ENCODE measurements around the gene VSIR.

Gene VSIR

DNA sequence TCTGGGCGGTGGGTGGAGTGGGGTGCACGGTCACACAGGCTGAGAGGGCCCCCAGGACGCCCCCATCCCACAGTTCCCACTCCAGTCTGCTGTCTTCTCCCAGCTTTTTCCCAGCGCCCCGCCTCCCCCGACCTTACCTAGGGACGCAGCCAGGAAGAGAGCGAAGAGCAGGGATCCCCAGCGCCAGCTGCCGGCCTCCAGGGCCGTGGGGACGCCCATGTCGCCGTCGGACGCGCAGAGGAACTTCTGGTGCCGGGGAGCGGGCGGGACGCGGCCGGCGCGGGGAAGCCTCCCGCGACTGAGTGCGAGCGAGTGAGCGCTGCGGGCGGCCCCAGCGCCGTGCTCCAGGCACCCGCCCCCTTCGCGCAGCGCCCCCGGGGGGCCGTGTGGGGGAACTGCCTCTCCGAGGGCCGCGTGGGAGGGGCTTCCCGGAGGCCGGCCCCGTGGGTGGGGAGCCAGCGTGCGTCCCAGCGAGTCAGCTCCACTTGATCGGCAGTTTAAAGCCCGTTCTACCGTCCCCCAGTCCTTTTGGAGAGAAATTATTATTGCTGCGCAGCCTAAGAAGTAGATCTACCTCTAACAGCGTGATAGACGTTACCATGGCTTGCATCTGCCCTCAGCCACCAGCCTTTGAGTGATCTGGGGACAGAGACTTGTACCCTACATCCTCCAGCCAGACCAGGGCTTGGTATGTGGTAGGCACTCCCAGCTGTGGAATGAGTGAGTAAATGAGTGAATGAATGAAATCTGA, at the start of gene VSIR:
Gene VSIR (minus strand): TSS at position 300 of the 751 bp plus-strand sequence. CDS start 81 bp downstream, at position 219.
- DNase-seq = peak; percentile 81

- DNase-seq = no peak
These were observed 48.8 kb upstream of the VSIR start for GRCh38 chr10:71821909-71822763.

- no peak for DNase-seq
These were observed 47.6 kb upstream of the VSIR start for GRCh38 chr10:71820966-71821365.

DNA sequence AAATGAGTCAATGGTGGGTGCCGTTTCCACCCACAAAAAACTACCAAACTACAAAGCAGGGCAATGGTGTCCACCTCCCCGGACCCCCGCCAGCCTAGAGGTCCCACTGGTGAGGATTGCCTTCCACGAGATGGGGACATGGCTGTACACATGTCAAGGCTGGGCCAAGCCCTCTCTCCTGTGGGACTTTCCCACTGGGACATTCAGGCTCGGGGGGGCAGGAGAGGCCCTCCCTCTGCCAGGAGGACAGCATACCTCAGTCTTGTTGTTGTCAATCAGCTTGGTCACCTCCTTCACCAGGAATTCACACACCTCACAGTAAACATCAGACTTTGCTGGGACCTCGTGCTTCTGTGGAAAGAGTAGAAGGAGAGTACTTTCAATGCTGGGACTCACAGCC, 46.7 kb upstream of the VSIR start:
- no peak for DNase-seq

DNA sequence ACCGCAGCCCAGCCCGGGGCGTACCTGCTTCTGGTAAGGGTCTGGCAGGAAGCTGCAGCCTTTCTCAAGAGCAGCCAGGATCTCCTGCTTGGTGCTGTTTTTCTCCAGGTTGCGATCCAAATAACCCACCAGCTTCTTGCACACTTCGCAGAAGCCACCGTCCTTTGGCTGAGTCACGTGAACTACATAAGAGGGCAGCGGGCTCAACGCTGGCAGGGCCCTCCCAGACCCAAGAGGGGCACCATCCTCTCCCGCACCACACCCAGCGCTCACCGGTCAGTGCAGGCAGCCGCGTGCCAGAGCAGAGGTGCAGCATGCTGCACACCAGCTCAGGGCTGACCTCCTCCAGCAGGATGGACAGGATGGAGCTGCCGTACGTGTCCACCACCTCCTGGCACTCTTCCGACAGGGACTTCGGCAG, 46.1 kb upstream of the VSIR start:
- no peak for DNase-seq

DNA sequence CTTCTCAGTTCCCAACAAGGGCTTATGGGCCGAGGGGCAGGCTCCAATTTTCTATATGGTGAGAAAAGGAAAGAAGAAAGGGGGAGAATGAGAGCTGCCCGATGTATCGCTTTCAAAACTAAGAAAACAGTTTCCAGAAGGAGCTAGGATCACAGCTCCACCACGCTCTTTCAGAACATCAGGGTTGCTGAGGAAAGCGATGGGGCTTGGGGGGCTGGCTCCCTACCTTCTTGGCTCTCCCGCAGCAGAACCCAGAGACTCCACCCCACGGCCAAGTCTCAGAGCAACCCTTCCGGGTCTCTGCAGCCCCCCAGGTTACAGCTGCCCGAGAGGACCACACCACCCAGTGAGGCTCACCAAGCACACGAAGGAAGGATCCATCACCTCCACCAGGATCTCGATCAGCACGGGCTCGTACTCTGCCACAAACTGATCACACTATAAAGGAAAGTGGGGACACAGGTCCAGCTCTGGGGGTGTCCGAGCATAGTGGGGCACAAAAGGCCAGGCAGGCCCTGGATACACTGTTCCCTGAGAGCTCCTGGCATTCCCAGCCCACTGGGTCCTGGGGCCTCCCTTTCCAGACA, 45.4 kb upstream of the VSIR start:
- DNase-seq = no peak

DNA sequence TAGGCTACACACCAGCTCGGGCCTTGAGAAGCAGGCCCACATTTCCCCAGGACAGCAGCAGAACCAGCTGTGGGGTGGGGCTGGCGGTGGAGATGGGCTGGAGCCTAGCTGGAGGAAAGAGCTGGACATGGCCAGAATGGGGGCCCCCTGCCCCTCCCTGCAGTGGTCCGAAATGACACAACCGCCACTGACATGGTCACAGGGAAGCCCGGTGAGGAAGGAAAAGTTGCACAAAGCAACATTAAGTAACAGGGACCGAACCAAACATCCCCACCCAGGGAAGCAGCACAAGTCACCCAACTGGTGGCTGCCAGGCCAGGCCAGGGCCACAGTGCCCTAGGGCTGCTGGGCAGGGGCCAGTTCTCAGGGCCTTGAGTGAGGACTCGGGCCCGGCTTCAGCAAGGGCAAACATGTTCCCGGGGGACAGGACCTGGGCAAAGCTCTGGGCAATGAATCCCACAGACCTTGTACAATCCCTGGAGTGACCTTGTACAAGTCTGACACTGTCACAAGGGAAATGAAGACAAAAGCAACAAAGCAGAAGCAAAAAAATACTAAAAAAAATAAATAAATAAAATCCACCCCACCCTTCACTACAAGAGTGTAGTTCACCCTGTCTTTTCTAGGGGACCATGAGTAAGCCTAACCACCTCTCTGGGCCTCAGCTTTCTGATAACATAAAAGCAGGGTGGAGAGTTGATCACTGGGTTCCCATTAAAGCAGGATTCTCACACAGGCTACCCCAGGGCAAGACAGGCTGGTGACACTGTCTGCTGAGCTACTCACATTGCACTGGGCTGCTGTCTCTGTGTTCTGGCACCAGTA, 44.7 kb upstream of the VSIR start:
- no peak for DNase-seq

DNA sequence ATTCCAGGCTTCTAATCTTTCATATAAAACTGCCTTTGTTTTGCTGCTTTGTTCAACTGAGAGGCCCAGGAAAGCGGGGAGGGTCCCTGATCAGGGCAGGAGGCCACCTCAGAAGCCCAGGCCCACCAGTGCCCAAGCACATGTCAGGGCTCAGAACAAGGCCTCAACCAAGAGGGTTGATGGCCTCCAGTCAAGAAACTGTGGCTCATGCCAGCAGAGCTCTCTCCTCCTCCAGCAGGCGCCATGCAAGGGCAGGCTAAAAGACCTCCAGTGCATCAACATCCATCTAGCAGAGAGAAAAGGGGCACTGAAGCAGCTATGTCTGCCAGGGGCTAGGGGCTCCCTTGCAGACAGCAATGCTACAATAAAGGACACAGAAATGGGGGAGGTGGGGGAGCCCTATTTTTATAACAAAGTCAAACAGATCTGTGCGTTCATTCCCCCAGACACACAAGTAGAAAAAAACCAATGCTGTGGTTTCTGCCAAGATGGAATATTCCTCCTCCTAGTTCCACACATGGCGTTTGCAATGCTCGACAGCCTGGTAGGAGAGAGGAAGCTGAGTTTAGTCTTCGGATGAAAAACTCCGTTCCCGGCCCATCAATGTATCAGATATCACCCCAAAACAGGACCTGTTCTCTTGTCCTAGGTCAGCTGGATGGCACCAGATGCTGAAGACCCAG, 43.8 kb upstream of the VSIR start:
- DNase-seq = no peak

DNA sequence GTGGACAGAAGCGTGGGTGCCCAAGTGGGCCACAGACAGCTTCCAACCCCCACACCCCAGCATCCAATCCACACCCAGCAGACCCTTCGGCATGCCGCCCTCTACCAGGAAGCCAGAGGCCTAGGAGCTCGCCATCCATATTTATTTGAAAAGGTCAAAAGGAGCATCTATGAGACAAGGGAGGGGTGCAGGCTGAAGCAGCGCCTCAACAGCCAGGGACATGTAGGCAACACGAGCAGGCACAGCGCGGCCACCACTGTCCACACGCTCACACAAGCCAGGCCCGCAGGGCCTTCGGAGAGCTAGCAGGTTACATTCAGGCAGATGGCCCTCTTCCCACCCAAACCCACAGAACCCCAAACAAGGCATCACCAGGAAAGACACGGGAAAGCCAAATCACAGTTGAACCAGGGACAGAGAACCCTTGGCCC, 43.1 kb upstream of the VSIR start:
- no peak for DNase-seq

GRCh38 chr10:71815515-71816130, 42.3 kb upstream of the VSIR start:
- no peak for DNase-seq

DNA sequence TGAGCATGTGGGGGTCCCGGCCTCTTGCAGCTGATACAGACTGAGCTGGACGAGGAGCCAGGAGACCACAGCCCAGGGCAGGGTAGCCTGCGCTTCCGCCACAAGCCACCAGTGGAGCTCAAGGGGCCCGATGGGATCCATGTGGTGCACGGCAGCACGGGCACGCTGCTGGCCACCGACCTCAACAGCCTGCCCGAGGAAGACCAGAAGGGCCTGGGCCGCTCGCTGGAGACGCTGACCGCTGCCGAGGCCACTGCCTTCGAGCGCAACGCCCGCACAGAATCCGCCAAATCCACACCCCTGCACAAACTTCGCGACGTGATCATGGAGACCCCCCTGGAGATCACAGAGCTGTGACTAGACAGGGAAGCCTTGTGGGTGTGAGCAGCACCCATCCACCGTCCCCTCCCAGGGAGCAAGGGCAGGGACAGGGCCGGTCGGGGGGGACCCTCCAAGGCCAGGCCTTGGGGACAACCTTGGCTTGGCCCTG, 41.6 kb upstream of the VSIR start:
- no peak for DNase-seq

- no peak for DNase-seq
These were observed 39.7 kb upstream of the VSIR start for GRCh38 chr10:71812913-71813590.

GRCh38 chr10:71812016-71812912, 38.9 kb upstream of the VSIR start:
- peak; percentile 64 for DNase-seq

GRCh38 chr10:71811351-71811750, 38.0 kb upstream of the VSIR start:
- no peak for DNase-seq

- DNase-seq = peak; percentile 15
These were observed 36.9 kb upstream of the VSIR start for GRCh38 chr10:71810048-71810750.

- DNase-seq = no peak
These were observed 36.3 kb upstream of the VSIR start for GRCh38 chr10:71809628-71810027.

GRCh38 chr10:71807557-71808510, 34.5 kb upstream of the VSIR start:
- no peak for DNase-seq

All from hematopoietic multipotent progenitor cell treated with erythropoietin and hydrocortisone succinate and interleukin-3 and kit ligand, for 8 days (in vitro differentiated cells).